Neural crest cell (in vitro differentiated cells): Measurements from ENCODE around the gene GNG7. TPM values are rescaled to one million over a fixed set of nuclear protein-coding genes. Genes with fewer than 3 reads are reported as not detected.
A peak's percentile ranks its signal among the peaks of the same experiment; 100 is the strongest.

Source experiments
- DNase-seq: peaks from one replicate; pipeline ENCODE4 v3.0.0; 2021; ENCODE audit warnings: low read depth, mixed read lengths, low spot score
- H3K27ac Mint-ChIP-seq: one replicate; pipeline ENCODE4 v1.8.0; 2021; ENCODE audit warnings: mild to moderate bottlenecking, mixed read lengths; ENCODE audit not compliant: unreplicated experiment
- H3K27me3 Mint-ChIP-seq: 2 replicates; pipeline ENCODE4 v1.8.0; 2021; ENCODE audit warnings: low read depth, mild to moderate bottlenecking, mixed read lengths
- H3K36me3 Mint-ChIP-seq: 2 replicates; pipeline ENCODE4 v1.8.0; 2021; ENCODE audit warnings: low read depth, mild to moderate bottlenecking, mixed read lengths
- H3K4me1 Mint-ChIP-seq: 2 replicates; pipeline ENCODE4 v1.8.0; 2021; ENCODE audit warnings: mixed read lengths
- H3K4me3 Mint-ChIP-seq: one replicate; pipeline ENCODE4 v1.8.0; 2021; ENCODE audit warnings: mild to moderate bottlenecking, mixed read lengths
- H3K9me3 Mint-ChIP-seq: 2 replicates; pipeline ENCODE4 v1.8.0; 2021; ENCODE audit warnings: mixed read lengths
- CTCF ChIP-seq: fragments of 200-600 bp; sonication (generic); conservative IDR thresholded peaks from 2 replicates; pipeline ENCODE4 v1.5.0; 2021; ENCODE audit warnings: antibody characterized with exemption, mild to moderate bottlenecking
- total RNA-seq: library from RNA; stranded (reverse); gene quantifications from 2 replicates; pipeline ENCODE4 v1.2.1, GENCODE V29; 2021

GNG7 gene
- total RNA-seq, 1 donor from 2014 or later, result 13.9 TPM

- H3K4me3 Mint-ChIP-seq, result peak overlapping the region; percentile 69
- no peak overlapping the region for H3K27ac Mint-ChIP-seq
- peaks cover 28% of the 10 kb centered on the region for H3K4me1 Mint-ChIP-seq
- H3K9me3 Mint-ChIP-seq, result no peaks in the 10 kb centered on the region
- H3K36me3 Mint-ChIP-seq, result no peaks in the 10 kb centered on the region
- peaks cover 38% of the 10 kb centered on the region for H3K27me3 Mint-ChIP-seq
- no peak for DNase-seq
- TF ChIP-seq CTCF, result no peak
Observed at GRCh38 chr19:2701361-2702169, 929 bp downstream of the GNG7 start.

- H3K27ac Mint-ChIP-seq, result no peak overlapping the region
- H3K4me3 Mint-ChIP-seq, result peak overlapping the region; percentile 69
- no peak for TF ChIP-seq CTCF
- no peaks in the 10 kb centered on the region for H3K36me3 Mint-ChIP-seq
- peaks cover 38% of the 10 kb centered on the region for H3K27me3 Mint-ChIP-seq
- H3K4me1 Mint-ChIP-seq, result peaks cover 36% of the 10 kb centered on the region
- DNase-seq, result no peak
- no peaks in the 10 kb centered on the region for H3K9me3 Mint-ChIP-seq
Observed at GRCh38 chr19:2700660-2701360, 1.7 kb downstream of the GNG7 start.

GRCh38 chr19:2699413-2700140, 2.9 kb downstream of the GNG7 start:
- H3K4me1 Mint-ChIP-seq, result peaks cover 48% of the 10 kb centered on the region

GRCh38 chr19:2694196-2694595, 8.3 kb downstream of the GNG7 start:
- no peak for DNase-seq
- TF ChIP-seq CTCF, result no peak
- peaks cover 45% of the 10 kb centered on the region for H3K4me1 Mint-ChIP-seq
- H3K27ac Mint-ChIP-seq, result peak overlapping the region; percentile 4
- no peaks in the 10 kb centered on the region for H3K9me3 Mint-ChIP-seq
- H3K4me3 Mint-ChIP-seq, result no peak overlapping the region
- peaks cover 3% of the 10 kb centered on the region for H3K36me3 Mint-ChIP-seq
- peaks cover 6% of the 10 kb centered on the region for H3K27me3 Mint-ChIP-seq

More at GRCh38 chr19:2699413-2700140, 2.9 kb downstream of the GNG7 start:
- Mint-ChIP-seq H3K4me3 (peak overlapping the region; percentile 41), H3K36me3 (no peaks in the 10 kb centered on the region), H3K27me3 (peaks cover 38% of the 10 kb centered on the region), H3K27ac (no peak overlapping the region), H3K9me3 (no peaks in the 10 kb centered on the region)
- TF ChIP-seq CTCF, result no peak
- DNase-seq, result no peak

DNA sequence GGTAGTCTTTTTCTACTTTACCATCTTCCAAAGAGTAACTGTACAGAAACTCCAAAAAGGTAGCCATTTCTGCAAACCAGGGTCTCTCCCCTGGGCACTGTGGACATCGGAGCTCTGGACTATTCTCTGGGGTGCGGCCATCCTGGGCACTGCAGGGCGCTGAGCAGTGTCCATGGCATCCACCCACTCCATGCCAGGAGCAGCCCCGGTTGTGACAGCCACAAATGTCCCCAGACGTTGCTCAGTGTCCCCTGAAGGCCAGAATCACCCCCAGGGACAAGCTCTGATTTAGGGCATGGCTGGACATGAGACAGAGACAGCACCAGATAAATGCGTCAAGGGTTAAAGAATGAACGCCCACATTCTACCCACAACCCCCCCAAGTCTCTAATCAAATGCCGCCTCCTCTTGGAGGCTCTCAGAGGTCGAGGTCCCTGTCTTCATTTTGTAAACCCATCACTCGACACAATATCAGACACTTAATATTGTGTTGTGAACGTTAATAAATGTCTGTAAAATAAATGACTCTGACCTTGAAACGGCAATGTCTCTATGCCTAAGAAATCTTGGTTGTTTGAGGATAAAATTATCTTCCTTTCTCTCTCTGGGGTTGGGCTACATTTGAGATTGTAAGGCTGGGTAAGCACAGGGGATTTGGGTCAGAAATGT, 8.9 kb downstream of the GNG7 start:
- DNase-seq, result no peak
- peak overlapping the region; percentile 4 for H3K27ac Mint-ChIP-seq
- no peak overlapping the region for H3K4me3 Mint-ChIP-seq
- H3K27me3 Mint-ChIP-seq, result peaks cover 2% of the 10 kb centered on the region
- H3K9me3 Mint-ChIP-seq, result no peaks in the 10 kb centered on the region
- no peak for TF ChIP-seq CTCF
- H3K36me3 Mint-ChIP-seq, result peaks cover 3% of the 10 kb centered on the region
- peaks cover 42% of the 10 kb centered on the region for H3K4me1 Mint-ChIP-seq
